ENCODE data around the gene RNF212. TPM values are rescaled to one million over a fixed set of nuclear protein-coding genes. Genes with fewer than 3 reads are reported as not detected.
A peak's percentile ranks its signal among the peaks of the same experiment; 100 is the strongest.

The RNF212 gene
- total RNA-seq, 1 donor from 2014 or later, result not detected

- Histone ChIP-seq H3K4me1 (no peaks in the 10 kb centered on the region), H3K4me3 (no peak overlapping the region), H3K27ac (no peak overlapping the region), H3K27me3 (no peaks in the 10 kb centered on the region), H3K36me3 (no peaks in the 10 kb centered on the region), H3K9me3 (no peaks in the 10 kb centered on the region)
- DNase-seq (ENCODE audit: low spot score in 2 of 2), result peak in 1 of 2 donors; percentile 24
- TF ChIP-seq CTCF (IDR thresholded peaks at IDR 0.05), result no peak
- intact Hi-C loops (cut with DNase I), result no loop called here
Measured at GRCh38 chr4:1090036-1090435, 23.3 kb downstream of the RNF212 start.

- no peak overlapping the region for H3K4me3 ChIP-seq
- peaks cover 3% of the 10 kb centered on the region in 2 donors for H3K4me1 ChIP-seq
- no peaks in the 10 kb centered on the region for H3K36me3 ChIP-seq
- DNase-seq (ENCODE audit: low spot score in 2 of 2), result no peak
- no peaks in the 10 kb centered on the region for H3K27me3 ChIP-seq
- intact Hi-C loops (cut with DNase I), result no loop called here
- TF ChIP-seq CTCF (IDR thresholded peaks at IDR 0.05), result no peak
- H3K27ac ChIP-seq, result no peak overlapping the region
- no peaks in the 10 kb centered on the region for H3K9me3 ChIP-seq
Measured at GRCh38 chr4:1087371-1087770, 26.0 kb downstream of the RNF212 start.

GRCh38 chr4:1086011-1086410, 27.4 kb downstream of the RNF212 start:
- Histone ChIP-seq H3K27me3 (no peaks in the 10 kb centered on the region), H3K9me3 (no peaks in the 10 kb centered on the region), H3K27ac (no peak overlapping the region), H3K36me3 (no peaks in the 10 kb centered on the region), H3K4me1 (peaks cover 7 to 8% of the 10 kb centered on the region in 2 donors), H3K4me3 (no peak overlapping the region)
- no peak for DNase-seq (ENCODE audit: low spot score in 2 of 2)
- no peak for TF ChIP-seq CTCF (IDR thresholded peaks at IDR 0.05)
- intact Hi-C loops (cut with DNase I), result no loop called here

- Histone ChIP-seq H3K4me1 (peaks cover 7 to 8% of the 10 kb centered on the region in 2 donors), H3K4me3 (no peak overlapping the region), H3K9me3 (no peaks in the 10 kb centered on the region), H3K27me3 (no peaks in the 10 kb centered on the region), H3K27ac (no peak overlapping the region), H3K36me3 (no peaks in the 10 kb centered on the region)
- no peak for DNase-seq (ENCODE audit: low spot score in 2 of 2)
- no peak for TF ChIP-seq CTCF (IDR thresholded peaks at IDR 0.05)
- intact Hi-C loops (cut with DNase I), result no loop called here
Measured at GRCh38 chr4:1085404-1085799, 28.0 kb downstream of the RNF212 start.

GRCh38 chr4:1084796-1085403, 28.5 kb downstream of the RNF212 start:
- Histone ChIP-seq H3K4me1 (peaks cover 7 to 8% of the 10 kb centered on the region in 2 donors), H3K27me3 (no peaks in the 10 kb centered on the region), H3K36me3 (no peaks in the 10 kb centered on the region), H3K27ac (no peak overlapping the region), H3K9me3 (no peaks in the 10 kb centered on the region), H3K4me3 (no peak overlapping the region)
- intact Hi-C loops (cut with DNase I), result loop anchor here (5.0 kb wide), 1 partner anchor 48 kb away; no protein-coding TSS in a partner anchor
- no peak for TF ChIP-seq CTCF (IDR thresholded peaks at IDR 0.05)
- DNase-seq (ENCODE audit: low spot score in 2 of 2), result no peak
